ENCODE measurements around the gene SMARCA4. TPM values are rescaled to one million over a fixed set of nuclear protein-coding genes. Genes with fewer than 3 reads are reported as not detected.

The SMARCA4 gene
- total RNA-seq, 1 donor from 2014 or later: 513 TPM

DNA sequence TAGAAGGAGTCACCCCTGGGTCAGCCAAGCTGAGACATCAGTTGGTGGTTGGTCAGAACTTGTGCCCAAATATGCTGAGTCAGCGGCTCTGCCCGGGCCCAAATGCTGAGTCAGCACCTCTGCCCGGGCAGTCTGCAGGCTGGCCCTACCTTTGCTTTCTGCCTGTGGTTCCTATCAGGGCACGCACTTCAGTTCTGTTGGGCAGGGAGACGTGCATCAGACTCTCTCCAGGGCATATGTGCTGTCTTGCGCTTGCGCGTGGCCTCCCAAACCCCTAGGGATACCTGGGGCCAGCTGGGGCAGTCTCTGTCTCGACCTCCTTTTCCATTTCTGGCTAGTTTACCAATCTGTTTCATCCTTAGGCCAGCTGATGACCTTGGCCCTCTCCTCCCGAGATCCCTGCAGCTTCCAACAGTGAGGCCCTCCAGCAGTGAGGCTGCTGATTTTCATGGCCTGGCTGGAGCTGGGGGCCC, 104.0 kb downstream of the SMARCA4 start:
- H3K27me3 Mint-ChIP-seq (ENCODE audit: unreplicated experiment): peaks cover 19% of the 10 kb centered on the region
- H3K27ac Mint-ChIP-seq (ENCODE audit: unreplicated experiment): peak overlapping the region; percentile 90
- peaks cover 7% of the 10 kb centered on the region for H3K4me1 Mint-ChIP-seq (ENCODE audit: low read depth, unreplicated experiment)
- H3K9me3 Mint-ChIP-seq (ENCODE audit: unreplicated experiment): peaks cover 19% of the 10 kb centered on the region
- DNase-seq: peak; percentile 75
- TF ChIP-seq, protein P1, sequence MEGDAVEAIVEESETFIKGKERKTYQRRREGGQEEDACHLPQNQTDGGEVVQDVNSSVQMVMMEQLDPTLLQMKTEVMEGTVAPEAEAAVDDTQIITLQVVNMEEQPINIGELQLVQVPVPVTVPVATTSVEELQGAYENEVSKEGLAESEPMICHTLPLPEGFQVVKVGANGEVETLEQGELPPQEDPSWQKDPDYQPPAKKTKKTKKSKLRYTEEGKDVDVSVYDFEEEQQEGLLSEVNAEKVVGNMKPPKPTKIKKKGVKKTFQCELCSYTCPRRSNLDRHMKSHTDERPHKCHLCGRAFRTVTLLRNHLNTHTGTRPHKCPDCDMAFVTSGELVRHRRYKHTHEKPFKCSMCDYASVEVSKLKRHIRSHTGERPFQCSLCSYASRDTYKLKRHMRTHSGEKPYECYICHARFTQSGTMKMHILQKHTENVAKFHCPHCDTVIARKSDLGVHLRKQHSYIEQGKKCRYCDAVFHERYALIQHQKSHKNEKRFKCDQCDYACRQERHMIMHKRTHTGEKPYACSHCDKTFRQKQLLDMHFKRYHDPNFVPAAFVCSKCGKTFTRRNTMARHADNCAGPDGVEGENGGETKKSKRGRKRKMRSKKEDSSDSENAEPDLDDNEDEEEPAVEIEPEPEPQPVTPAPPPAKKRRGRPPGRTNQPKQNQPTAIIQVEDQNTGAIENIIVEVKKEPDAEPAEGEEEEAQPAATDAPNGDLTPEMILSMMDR (IDR thresholded peaks at IDR 0.05; ENCODE audit: partially characterized antibody, unreplicated experiment): no peak
- H3K4me3 Mint-ChIP-seq (ENCODE audit: unreplicated experiment): peak overlapping the region; percentile 58
- H3K36me3 Mint-ChIP-seq (ENCODE audit: unreplicated experiment): no peaks in the 10 kb centered on the region

DNA sequence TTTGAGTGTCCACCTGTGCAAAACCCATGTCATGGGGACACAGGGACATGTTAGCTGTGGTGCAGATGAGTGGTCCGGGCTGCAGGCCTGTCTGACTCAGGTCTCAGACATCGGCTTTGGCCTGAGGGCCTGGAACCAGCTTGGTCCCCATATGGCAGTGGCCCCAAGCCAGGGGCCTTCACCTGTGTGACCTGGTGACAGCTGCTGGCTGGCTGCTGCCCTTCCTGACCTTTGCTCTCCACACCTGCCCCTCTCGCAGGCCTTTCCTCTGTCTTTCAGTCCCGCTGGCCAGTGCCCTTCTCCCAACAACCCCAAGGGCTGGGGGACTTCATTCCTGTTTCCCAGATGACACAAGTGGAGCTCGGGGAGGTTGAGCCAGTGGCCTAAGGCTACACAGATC, 105.5 kb downstream of the SMARCA4 start:
- Mint-ChIP-seq H3K9me3 (ENCODE audit: unreplicated experiment) (peaks cover 18% of the 10 kb centered on the region), H3K4me1 (ENCODE audit: low read depth, unreplicated experiment) (peaks cover 7% of the 10 kb centered on the region), H3K27ac (ENCODE audit: unreplicated experiment) (no peak overlapping the region), H3K4me3 (ENCODE audit: unreplicated experiment) (no peak overlapping the region), H3K27me3 (ENCODE audit: unreplicated experiment) (peaks cover 19% of the 10 kb centered on the region), H3K36me3 (ENCODE audit: unreplicated experiment) (no peaks in the 10 kb centered on the region)
- TF ChIP-seq, protein P1 (IDR thresholded peaks at IDR 0.05; ENCODE audit: partially characterized antibody, unreplicated experiment): no peak
- DNase-seq: no peak

DNA sequence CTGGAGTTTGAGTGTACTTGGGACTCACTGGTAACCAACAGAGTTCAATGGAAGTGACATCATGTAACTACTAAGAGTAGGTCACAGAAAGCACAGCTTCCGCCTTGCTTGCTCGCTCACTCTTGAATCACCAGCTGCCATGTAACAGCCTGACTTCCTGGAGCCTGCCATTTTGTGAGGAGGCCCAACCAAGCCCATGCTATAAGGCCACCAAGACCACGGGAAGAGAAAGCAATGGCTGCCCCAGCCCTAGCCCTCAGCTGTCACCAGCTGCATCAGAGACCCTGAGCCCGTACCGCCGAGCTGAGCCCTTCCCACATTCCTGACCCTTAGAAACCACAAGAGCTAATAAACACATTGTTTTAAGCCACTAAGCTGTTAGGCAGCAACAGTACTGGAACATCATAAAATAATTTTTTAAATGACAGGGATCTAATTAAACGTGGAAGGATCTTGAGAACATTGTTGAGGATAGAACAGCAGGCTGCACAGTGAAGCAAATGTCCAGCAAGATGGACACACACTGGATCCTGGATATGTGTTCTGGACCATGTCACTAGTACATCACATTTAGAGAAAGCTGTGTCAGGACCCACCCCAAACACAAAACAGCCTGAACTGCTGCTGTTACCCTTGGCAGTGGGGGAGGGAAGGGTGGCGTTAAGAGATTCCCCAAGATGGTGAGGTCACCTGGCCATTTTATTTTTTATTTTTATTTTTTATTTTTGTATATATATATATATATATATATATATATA, 106.7 kb downstream of the SMARCA4 start:
- Mint-ChIP-seq H3K27me3 (ENCODE audit: unreplicated experiment) (peaks cover 16% of the 10 kb centered on the region), H3K36me3 (ENCODE audit: unreplicated experiment) (no peaks in the 10 kb centered on the region), H3K27ac (ENCODE audit: unreplicated experiment) (peak overlapping the region; percentile 22), H3K4me3 (ENCODE audit: unreplicated experiment) (no peak overlapping the region), H3K4me1 (ENCODE audit: low read depth, unreplicated experiment) (peaks cover 7% of the 10 kb centered on the region), H3K9me3 (ENCODE audit: unreplicated experiment) (peaks cover 16% of the 10 kb centered on the region)
- TF ChIP-seq, protein P1 (IDR thresholded peaks at IDR 0.05; ENCODE audit: partially characterized antibody, unreplicated experiment): no peak
- no peak for DNase-seq

GRCh38 chr19:11069561-11069960, 108.7 kb downstream of the SMARCA4 start:
- peaks cover 15% of the 10 kb centered on the region for H3K9me3 Mint-ChIP-seq (ENCODE audit: unreplicated experiment)
- H3K36me3 Mint-ChIP-seq (ENCODE audit: unreplicated experiment): no peaks in the 10 kb centered on the region
- H3K27me3 Mint-ChIP-seq (ENCODE audit: unreplicated experiment): peaks cover 19% of the 10 kb centered on the region
- no peak for DNase-seq
- peaks cover 7% of the 10 kb centered on the region for H3K4me1 Mint-ChIP-seq (ENCODE audit: low read depth, unreplicated experiment)
- TF ChIP-seq, protein P1 (IDR thresholded peaks at IDR 0.05; ENCODE audit: partially characterized antibody, unreplicated experiment): no peak
- H3K27ac Mint-ChIP-seq (ENCODE audit: unreplicated experiment): no peak overlapping the region
- H3K4me3 Mint-ChIP-seq (ENCODE audit: unreplicated experiment): no peak overlapping the region

- TF ChIP-seq, protein P1 (IDR thresholded peaks at IDR 0.05; ENCODE audit: partially characterized antibody, unreplicated experiment): no peak
- Mint-ChIP-seq H3K9me3 (ENCODE audit: unreplicated experiment) (peaks cover 12% of the 10 kb centered on the region), H3K4me3 (ENCODE audit: unreplicated experiment) (no peak overlapping the region), H3K36me3 (ENCODE audit: unreplicated experiment) (no peaks in the 10 kb centered on the region), H3K4me1 (ENCODE audit: low read depth, unreplicated experiment) (peaks cover 2% of the 10 kb centered on the region), H3K27ac (ENCODE audit: unreplicated experiment) (no peak overlapping the region), H3K27me3 (ENCODE audit: unreplicated experiment) (peaks cover 18% of the 10 kb centered on the region)
- DNase-seq: no peak
Measured at GRCh38 chr19:11070123-11070522, 109.3 kb downstream of the SMARCA4 start.

Measured in glutamatergic neuron (in vitro differentiated cells).